Tibial nerve (tissue), 3 donors: ENCODE data around the gene NTRK2.

Experiments used
- CTCF ChIP-seq, 5 experiments: fragments of 200-600 bp in 3 of 5; fragments of 450-650 bp in 2 of 5; sonication (generic) in 3 of 5; IDR thresholded peaks; one replicate each; pipeline ENCODE4 v1.5.1; 2016 to 2019; ENCODE audit warnings: antibody characterized with exemption in 5 of 5, mild to moderate bottlenecking in 3 of 5, moderate library complexity in 2 of 5
- POLR2A ChIP-seq, 2 donors: fragments of 450-650 bp; IDR thresholded peaks; one replicate each; pipeline ENCODE4 v1.6.1; 2017; ENCODE audit warnings: antibody characterized with exemption in 2 of 2, mild to moderate bottlenecking in 2 of 2, moderate library complexity in 2 of 2

GRCh38 chr9:84971571-84971970, 302.0 kb downstream of the NTRK2 start:
- TF ChIP-seq CTCF (IDR thresholded peaks at IDR 0.05): no peak
- no peak for TF ChIP-seq POLR2A (IDR thresholded peaks at IDR 0.05)
